Stimulated activated CD4-positive, alpha-beta T cell treated with anti-CD3 and anti-CD28 coated beads, Interleukin-12 subunit alpha, Interleukin-12 subunit beta, amount 100 ng/mL, for 4 hours (primary cell): ENCODE data around the gene DUSP28.

ENCODE experiments used
- DNase-seq: peaks from one replicate; pipeline ENCODE4 v3.0.0-alpha.2; 2020

The DUSP28 gene

GRCh38 chr2:240573516-240574385, 13.6 kb downstream of the DUSP28 start:
- DNase-seq, result no peak

GRCh38 chr2:240574386-240575100, 14.4 kb downstream of the DUSP28 start:
- DNase-seq, result no peak

- DNase-seq, result no peak
Observed at GRCh38 chr2:240575101-240575965, 15.2 kb downstream of the DUSP28 start.

GRCh38 chr2:240576036-240576435, 15.9 kb downstream of the DUSP28 start:
- no peak for DNase-seq

GRCh38 chr2:240576436-240577205, 16.5 kb downstream of the DUSP28 start:
- DNase-seq, result no peak

GRCh38 chr2:240577281-240578109, 17.3 kb downstream of the DUSP28 start:
- no peak for DNase-seq

GRCh38 chr2:240578110-240578450, 17.9 kb downstream of the DUSP28 start:
- no peak for DNase-seq

GRCh38 chr2:240578488-240578887, 18.3 kb downstream of the DUSP28 start:
- DNase-seq, result no peak

- DNase-seq, result no peak
Observed at GRCh38 chr2:240579071-240579762, 19.1 kb downstream of the DUSP28 start.

- peak; percentile 70 for DNase-seq
Observed at GRCh38 chr2:240579771-240580614, 19.8 kb downstream of the DUSP28 start.

GRCh38 chr2:240581811-240582210, 21.7 kb downstream of the DUSP28 start:
- DNase-seq, result no peak

GRCh38 chr2:240582781-240583180, 22.6 kb downstream of the DUSP28 start:
- no peak for DNase-seq

GRCh38 chr2:240583774-240584173, 23.6 kb downstream of the DUSP28 start:
- no peak for DNase-seq

- DNase-seq, result no peak
Observed at GRCh38 chr2:240584486-240585031, 24.4 kb downstream of the DUSP28 start.

GRCh38 chr2:240585101-240585500, 24.9 kb downstream of the DUSP28 start:
- DNase-seq, result no peak

- no peak for DNase-seq
Observed at GRCh38 chr2:240585681-240586197, 25.6 kb downstream of the DUSP28 start.

GRCh38 chr2:240586198-240586918, 26.2 kb downstream of the DUSP28 start, which contains the start of gene CAPN10:
CAPN10 (plus strand) TSS chr2:240586734; CDS start chr2:240586912, 178 bp downstream.
- peak; percentile 95 for DNase-seq
